K562 (cell line): ENCODE measurements around the gene ISYNA1. TPM values are rescaled to one million over a fixed set of nuclear protein-coding genes. Genes with fewer than 3 reads are reported as not detected.

Source experiments
- CREB3L1 ChIP-seq: fragments of 450-650 bp; IDR thresholded peaks from 2 replicates; pipeline ENCODE4 v1.6.1; 2014; ENCODE audit warnings: low read depth, mild to moderate bottlenecking, moderate library complexity, borderline replicate concordance
- CTBP1 ChIP-seq: fragments of 450-650 bp; IDR thresholded peaks from 2 replicates; pipeline ENCODE4 v1.6.1; 2016; ENCODE audit warnings: borderline replicate concordance
- GATAD2B ChIP-seq: fragments of 450-650 bp; IDR thresholded peaks from 2 replicates; pipeline ENCODE4 v1.6.1; 2017; ENCODE audit warnings: mild to moderate bottlenecking, borderline replicate concordance
- HMG20A ChIP-seq: fragments of 450-650 bp; formaldehyde crosslinking; conservative IDR thresholded peaks from 2 replicates; pipeline ENCODE4 v1.4.0; 2020; ENCODE audit warnings: mild to moderate bottlenecking, mixed read lengths
- JUN ChIP-seq, 2 experiments: sonication (generic) in 1 of 2; formaldehyde crosslinking in 1 of 2; IDR thresholded peaks; 2 replicates each; pipeline versions ENCODE4 v1.6.1 to v1.8.0; 2012 to 2022; ENCODE audit warnings: borderline replicate concordance in 2 of 2, mild to moderate bottlenecking in 2 of 2, improper control_type of control experiment in 1 of 2, low read depth in 1 of 2, low read length in 1 of 2, missing genetic modification reagents in 1 of 2
- NKRF ChIP-seq: fragments of 450-650 bp; IDR thresholded peaks from 2 replicates; pipeline ENCODE4 v1.6.1; 2016; ENCODE audit warnings: borderline replicate concordance
- PCBP2 ChIP-seq: fragments of 200-400 bp; formaldehyde crosslinking; IDR thresholded peaks from 2 replicates; pipeline ENCODE4 v1.6.1; 2018; ENCODE audit warnings: low read length, low read depth, mild to moderate bottlenecking, moderate library complexity; ENCODE audit not compliant: poor library complexity, severe bottlenecking
- PHF21A ChIP-seq: fragments of 450-650 bp; IDR thresholded peaks from 2 replicates; pipeline ENCODE4 v1.6.1; 2017; ENCODE audit warnings: low read depth, borderline replicate concordance
- WHSC1 ChIP-seq: IDR thresholded peaks from one replicate; pipeline ENCODE4 v1.6.1; 2012; ENCODE audit warnings: low read length, control low read depth, inconsistent platforms
- ZBTB7A ChIP-seq: IDR thresholded peaks from 2 replicates; pipeline ENCODE4 v1.6.1; 2011; ENCODE audit warnings: low read depth, mild to moderate bottlenecking, low read length, moderate library complexity, borderline replicate concordance; ENCODE audit not compliant: control insufficient read depth
- ZHX1 ChIP-seq: fragments of 150-350 bp; conservative IDR thresholded peaks from 2 replicates; pipeline ENCODE4 v1.6.1; 2014; ENCODE audit warnings: low read length
- ZKSCAN3 ChIP-seq: fragments of 250-450 bp; sonication (Bioruptor Pico); IDR thresholded peaks from 2 replicates; pipeline ENCODE4 v1.4.0; 2020
- ZNF124 ChIP-seq: sonication (generic); formaldehyde crosslinking; IDR thresholded peaks from 2 replicates; pipeline ENCODE4 v1.8.1; 2022; ENCODE audit warnings: missing genetic modification reagents
- ZNF239 ChIP-seq: fragments of 250-450 bp; sonication (Bioruptor Pico); IDR thresholded peaks from 2 replicates; pipeline ENCODE4 v1.4.0; 2020; ENCODE audit warnings: mild to moderate bottlenecking
- ZNF384 ChIP-seq: IDR thresholded peaks from 2 replicates; pipeline ENCODE4 v1.6.1; 2012; ENCODE audit warnings: low read depth, low read length, improper control_type of control experiment
- polyA plus RNA-seq, 8 experiments: library from polyadenylated mRNA; depleted of rRNA in 4 of 8; stranded (reverse) in 5 of 8; unstranded in 3 of 8; fragments of >200 nt; fragmentation: Nextera tagmentation in 2 of 8; fragmentation: Illumina TruSeq in 1 of 8; extraction: Ambion mirVana in 2 of 8; extraction: Trizol in 1 of 8; gene quantifications; 2 replicates each; pipeline versions ENCODE4 v1.2.1 to v1.2.3, GENCODE V29; 2011 to 2014; ENCODE audit warnings: inconsistent platforms in 1 of 8, missing spikeins in 1 of 8
- total RNA-seq, 7 experiments: library from RNA; depleted of rRNA in 6 of 7; stranded (reverse); fragments of >200 nt in 6 of 7; fragmentation: Illumina TruSeq in 2 of 7; extraction: Trizol in 2 of 7; gene quantifications; 2 replicates each; pipeline versions ENCODE4 v1.2.1 to v1.2.3, GENCODE V29; 2011 to 2021; ENCODE audit warnings: low replicate concordance in 1 of 7
- TF ChIP-seq, protein P1 (sequence below): fragments of 200-800 bp; sonication (Bioruptor generic); IDR thresholded peaks from 2 replicates; pipeline ENCODE4 v1.6.1; 2016; ENCODE audit warnings: missing genetic modification characterization, missing compliant biosample characterization

ISYNA1 gene
- total and polyA plus RNA-seq, 9 of the 15 experiments (the other 6 are each of a cell fraction or from before 2014, with no cell fraction given), result 21.8 to 460 (median 93.2) TPM

DNA sequence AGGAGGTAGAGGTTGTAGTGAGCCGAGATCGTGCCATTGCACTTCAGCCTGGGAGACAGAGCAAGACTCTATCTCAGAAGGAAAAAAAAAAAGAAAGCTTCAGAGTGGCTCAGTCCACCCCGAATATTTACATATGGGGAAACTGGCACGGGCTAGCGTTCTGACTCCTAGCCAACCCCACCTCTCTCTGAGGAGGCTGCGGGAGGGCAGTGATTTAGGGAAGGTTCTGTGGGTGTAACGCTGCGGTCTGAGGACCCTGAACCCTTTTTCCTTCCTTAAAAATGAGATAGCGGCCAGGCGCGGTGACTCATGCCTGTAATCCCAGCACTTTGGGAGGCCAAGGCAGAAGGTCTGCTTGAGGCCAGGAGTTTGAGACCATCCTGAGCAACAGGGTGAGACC lies 45.5 kb downstream of the ISYNA1 start (continued):
- TF ChIP-seq, protein P1, sequence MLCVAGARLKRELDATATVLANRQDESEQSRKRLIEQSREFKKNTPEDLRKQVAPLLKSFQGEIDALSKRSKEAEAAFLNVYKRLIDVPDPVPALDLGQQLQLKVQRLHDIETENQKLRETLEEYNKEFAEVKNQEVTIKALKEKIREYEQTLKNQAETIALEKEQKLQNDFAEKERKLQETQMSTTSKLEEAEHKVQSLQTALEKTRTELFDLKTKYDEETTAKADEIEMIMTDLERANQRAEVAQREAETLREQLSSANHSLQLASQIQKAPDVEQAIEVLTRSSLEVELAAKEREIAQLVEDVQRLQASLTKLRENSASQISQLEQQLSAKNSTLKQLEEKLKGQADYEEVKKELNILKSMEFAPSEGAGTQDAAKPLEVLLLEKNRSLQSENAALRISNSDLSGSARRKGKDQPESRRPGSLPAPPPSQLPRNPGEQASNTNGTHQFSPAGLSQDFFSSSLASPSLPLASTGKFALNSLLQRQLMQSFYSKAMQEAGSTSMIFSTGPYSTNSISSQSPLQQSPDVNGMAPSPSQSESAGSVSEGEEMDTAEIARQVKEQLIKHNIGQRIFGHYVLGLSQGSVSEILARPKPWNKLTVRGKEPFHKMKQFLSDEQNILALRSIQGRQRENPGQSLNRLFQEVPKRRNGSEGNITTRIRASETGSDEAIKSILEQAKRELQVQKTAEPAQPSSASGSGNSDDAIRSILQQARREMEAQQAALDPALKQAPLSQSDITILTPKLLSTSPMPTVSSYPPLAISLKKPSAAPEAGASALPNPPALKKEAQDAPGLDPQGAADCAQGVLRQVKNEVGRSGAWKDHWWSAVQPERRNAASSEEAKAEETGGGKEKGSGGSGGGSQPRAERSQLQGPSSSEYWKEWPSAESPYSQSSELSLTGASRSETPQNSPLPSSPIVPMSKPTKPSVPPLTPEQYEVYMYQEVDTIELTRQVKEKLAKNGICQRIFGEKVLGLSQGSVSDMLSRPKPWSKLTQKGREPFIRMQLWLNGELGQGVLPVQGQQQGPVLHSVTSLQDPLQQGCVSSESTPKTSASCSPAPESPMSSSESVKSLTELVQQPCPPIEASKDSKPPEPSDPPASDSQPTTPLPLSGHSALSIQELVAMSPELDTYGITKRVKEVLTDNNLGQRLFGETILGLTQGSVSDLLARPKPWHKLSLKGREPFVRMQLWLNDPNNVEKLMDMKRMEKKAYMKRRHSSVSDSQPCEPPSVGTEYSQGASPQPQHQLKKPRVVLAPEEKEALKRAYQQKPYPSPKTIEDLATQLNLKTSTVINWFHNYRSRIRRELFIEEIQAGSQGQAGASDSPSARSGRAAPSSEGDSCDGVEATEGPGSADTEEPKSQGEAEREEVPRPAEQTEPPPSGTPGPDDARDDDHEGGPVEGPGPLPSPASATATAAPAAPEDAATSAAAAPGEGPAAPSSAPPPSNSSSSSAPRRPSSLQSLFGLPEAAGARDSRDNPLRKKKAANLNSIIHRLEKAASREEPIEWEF (CRISPR knock-in tag), result no peak
- TF ChIP-seq JUN (IDR thresholded peaks at IDR 0.05; ENCODE audit: borderline replicate concordance, low read depth, low read length), result 0 out of 2 replicates have a peak, but pooled peaks have one; percentile 77
- TF ChIP-seq JUN (CRISPR knock-in tag; IDR thresholded peaks at IDR 0.05; ENCODE audit: borderline replicate concordance), result no peak
- no peak for TF ChIP-seq PHF21A
- TF ChIP-seq WHSC1, result no peak
- no peak for TF ChIP-seq ZKSCAN3 (CRISPR knock-in tag)
- no peak for TF ChIP-seq HMG20A (CRISPR knock-in tag)
- 0 out of 2 replicates have a peak, but pooled peaks have one; percentile 13 for TF ChIP-seq ZNF384
- no peak for TF ChIP-seq CREB3L1
- peak; percentile 18; the same call in 1 of the 2 replicates for TF ChIP-seq CTBP1
- TF ChIP-seq PCBP2, result no peak
- no peak for TF ChIP-seq ZNF124 (CRISPR knock-in tag)
- TF ChIP-seq NKRF, result no peak
- TF ChIP-seq ZBTB7A, result peak; percentile 68; the same call in 1 of the 2 replicates
- no peak for TF ChIP-seq GATAD2B
- TF ChIP-seq ZNF239 (CRISPR knock-in tag), result no peak
- TF ChIP-seq ZHX1, result no peak
